ENCODE results near the gene GCNA. TPM values are rescaled to one million over a fixed set of nuclear protein-coding genes. Genes with fewer than 3 reads are reported as not detected.

Gene GCNA
- total RNA-seq, 1 experiment from 2014 or later: 3.0 TPM

GRCh38 chrX:71577682-71578081 is 555 bp upstream of the GCNA start:
- Histone ChIP-seq H3K4me3 (ENCODE audit: low read depth, low read length, poor library complexity, severe bottlenecking) (no peak overlapping the region), H3K36me3 (ENCODE audit: insufficient read depth, low read length, poor library complexity, severe bottlenecking) (peaks cover 34% of the 10 kb centered on the region), H3K4me1 (ENCODE audit: insufficient read depth, low read length, poor library complexity, severe bottlenecking) (no peaks in the 10 kb centered on the region), H3K27ac (ENCODE audit: low read depth, low read length, poor library complexity, severe bottlenecking) (no peak overlapping the region), H3K9me3 (ENCODE audit: low read depth, low read length, poor library complexity, severe bottlenecking) (no peaks in the 10 kb centered on the region), H3K27me3 (replicated peaks; ENCODE audit: insufficient read depth, low read depth, low read length, poor library complexity) (no peaks in the 10 kb centered on the region)
- POLR2A ChIA-PET (ENCODE audit: low non-redundant PET): no interaction called here
- TF ChIP-seq EZH2 (IDR thresholded peaks at IDR 0.05; ENCODE audit: borderline replicate concordance, low read depth, low read length, poor library complexity, severe bottlenecking) (no peak), CTCF (conservative IDR thresholded peaks at IDR 0.05; ENCODE audit: low read depth, low read length) (no peak)
- no peak for DNase-seq (ENCODE audit: low spot score)
- no TSS peak for BruUV-seq (replicated peaks)
- CTCF ChIA-PET: no interaction called here
- intact Hi-C loops (cut with micrococcal nuclease; ENCODE audit: unreplicated experiment): no loop called here

GRCh38 chrX:71579136-71579989 is 1.1 kb downstream of the GCNA start:
- Histone ChIP-seq H3K9me3 (ENCODE audit: low read depth, low read length, poor library complexity, severe bottlenecking) (no peaks in the 10 kb centered on the region), H3K27me3 (replicated peaks; ENCODE audit: insufficient read depth, low read depth, low read length, poor library complexity) (no peaks in the 10 kb centered on the region), H3K36me3 (ENCODE audit: insufficient read depth, low read length, poor library complexity, severe bottlenecking) (peaks cover 17% of the 10 kb centered on the region), H3K4me1 (ENCODE audit: insufficient read depth, low read length, poor library complexity, severe bottlenecking) (no peaks in the 10 kb centered on the region), H3K4me3 (ENCODE audit: low read depth, low read length, poor library complexity, severe bottlenecking) (no peak overlapping the region), H3K27ac (ENCODE audit: low read depth, low read length, poor library complexity, severe bottlenecking) (no peak overlapping the region)
- DNase-seq (ENCODE audit: low spot score): no peak
- ChIA-PET CTCF (no interaction called here), POLR2A (ENCODE audit: low non-redundant PET) (no interaction called here)
- TF ChIP-seq CTCF (conservative IDR thresholded peaks at IDR 0.05; ENCODE audit: low read depth, low read length): no peak
- no peak for TF ChIP-seq EZH2 (IDR thresholded peaks at IDR 0.05; ENCODE audit: borderline replicate concordance, low read depth, low read length, poor library complexity, severe bottlenecking)
- no TSS peak for BruUV-seq (replicated peaks)
- intact Hi-C loops (cut with micrococcal nuclease; ENCODE audit: unreplicated experiment): no loop called here

GRCh38 chrX:71579990-71580380 is 1.7 kb downstream of the GCNA start:
- intact Hi-C loops (cut with micrococcal nuclease; ENCODE audit: unreplicated experiment): no loop called here
- Histone ChIP-seq H3K36me3 (ENCODE audit: insufficient read depth, low read length, poor library complexity, severe bottlenecking) (peaks cover 11% of the 10 kb centered on the region), H3K27me3 (replicated peaks; ENCODE audit: insufficient read depth, low read depth, low read length, poor library complexity) (no peaks in the 10 kb centered on the region), H3K27ac (ENCODE audit: low read depth, low read length, poor library complexity, severe bottlenecking) (no peak overlapping the region), H3K9me3 (ENCODE audit: low read depth, low read length, poor library complexity, severe bottlenecking) (no peaks in the 10 kb centered on the region), H3K4me1 (ENCODE audit: insufficient read depth, low read length, poor library complexity, severe bottlenecking) (no peaks in the 10 kb centered on the region), H3K4me3 (ENCODE audit: low read depth, low read length, poor library complexity, severe bottlenecking) (no peak overlapping the region)
- ChIA-PET POLR2A (ENCODE audit: low non-redundant PET) (no interaction called here), CTCF (no interaction called here)
- BruUV-seq (replicated peaks): no TSS peak
- no peak for DNase-seq (ENCODE audit: low spot score)
- no peak for TF ChIP-seq EZH2 (IDR thresholded peaks at IDR 0.05; ENCODE audit: borderline replicate concordance, low read depth, low read length, poor library complexity, severe bottlenecking)
- no peak for TF ChIP-seq CTCF (conservative IDR thresholded peaks at IDR 0.05; ENCODE audit: low read depth, low read length)

Measured in A673 (cell line).